Stimulated activated CD8-positive, alpha-beta memory T cell treated with anti-CD3 and anti-CD28 coated beads, Interleukin-15, amount 100 ng/mL, for 24 hours (primary cell): Measurements from ENCODE around the gene NEDD4L.
"Not testable (repeated sequence)": the region's sequence is repeated elsewhere in the genome, so short reads cannot be mapped to it uniquely, and the experiment has no call there.

Experiments
- DNase-seq: peaks from one replicate; pipeline ENCODE4 v3.0.0-alpha.2; 2020; ENCODE audit warnings: low read depth

The NEDD4L gene

DNA sequence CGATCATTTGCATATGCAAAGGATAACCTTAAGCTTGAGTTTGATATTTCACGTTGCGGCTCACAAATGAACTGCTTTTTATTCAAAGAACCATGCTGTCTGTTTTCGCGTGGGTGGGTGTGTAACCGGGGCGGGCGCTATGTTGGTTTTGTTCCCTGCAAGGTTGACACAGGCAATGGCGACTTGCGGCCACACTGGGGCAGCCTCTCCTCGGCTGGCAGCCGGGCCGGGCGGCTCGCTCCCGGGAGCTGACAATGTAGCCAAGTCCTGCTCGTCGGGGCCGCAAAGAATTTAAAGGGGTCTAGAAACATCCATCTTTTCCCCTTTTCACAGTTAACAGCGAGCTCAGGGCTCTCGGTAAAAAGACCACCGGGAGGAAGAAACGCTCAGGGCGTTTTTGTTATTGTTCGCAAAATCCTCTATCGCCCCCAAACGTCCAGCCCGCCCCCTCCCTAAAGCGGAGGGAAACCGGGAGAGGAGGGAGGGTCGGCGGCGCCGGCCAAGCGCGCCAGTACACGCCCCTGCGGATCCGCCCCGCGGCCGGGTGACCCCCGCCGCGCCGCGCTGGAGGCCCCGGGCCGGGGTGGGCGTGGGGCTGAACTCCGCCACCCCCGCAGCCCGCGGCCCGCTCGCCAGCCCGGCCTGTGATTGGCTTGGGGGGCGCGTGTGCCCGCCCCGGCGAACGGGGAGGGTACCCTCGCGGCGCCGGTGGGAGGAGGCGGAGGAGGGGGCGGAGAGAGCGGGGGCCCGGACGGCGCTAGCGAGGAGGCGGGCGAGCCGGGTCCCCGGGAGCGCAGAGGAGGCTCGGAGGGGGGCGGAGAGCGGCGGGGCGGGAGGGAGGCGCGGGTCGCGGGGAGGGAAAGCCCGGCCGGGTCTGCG lies at the start of gene NEDD4L:
NEDD4L (plus strand) TSS at position 736 of the 879 bp plus-strand sequence. CDS start 435 bp downstream, outside the sequence.
- peak; percentile 43 for DNase-seq

DNA sequence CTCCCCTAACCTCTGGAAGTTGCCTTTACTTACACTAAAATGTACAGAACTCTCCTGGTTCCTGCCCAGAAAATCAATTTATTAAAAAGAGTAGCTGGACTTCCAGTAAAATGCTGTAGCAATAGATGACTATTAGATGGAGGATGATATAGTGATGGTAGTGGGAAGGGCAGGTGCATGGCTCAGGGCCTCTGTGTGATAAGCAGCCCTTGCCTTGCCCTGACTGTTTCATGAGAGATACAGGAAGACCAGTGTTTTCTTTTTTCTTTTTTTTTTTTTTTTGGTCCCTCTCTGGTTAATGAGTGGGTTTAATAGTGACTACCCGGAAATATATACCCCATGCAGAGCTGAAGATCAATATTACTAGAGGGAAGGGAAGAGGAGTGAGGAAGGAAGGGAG lies 48.7 kb upstream of the NEDD4L start:
- no peak for DNase-seq

DNA sequence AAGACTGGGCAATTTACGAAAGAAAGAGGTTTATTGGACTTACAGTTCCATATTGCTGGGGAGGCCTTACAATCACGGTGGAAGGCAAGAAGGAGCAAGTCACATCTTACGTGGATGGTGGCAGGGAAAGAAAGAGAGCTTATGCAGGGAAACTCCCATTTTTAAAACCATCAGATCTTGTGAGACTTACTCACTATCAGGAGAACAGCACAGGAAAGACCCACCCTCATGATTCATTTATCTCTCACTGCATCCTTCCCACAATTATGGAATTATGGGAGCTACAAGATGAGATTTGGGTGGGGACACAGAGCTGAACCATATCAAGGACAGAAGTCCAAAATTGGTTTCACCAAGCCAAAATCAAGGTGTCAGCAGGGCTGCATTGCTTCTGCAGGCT lies 47.1 kb upstream of the NEDD4L start:
- not testable (repeated sequence) for DNase-seq

DNA sequence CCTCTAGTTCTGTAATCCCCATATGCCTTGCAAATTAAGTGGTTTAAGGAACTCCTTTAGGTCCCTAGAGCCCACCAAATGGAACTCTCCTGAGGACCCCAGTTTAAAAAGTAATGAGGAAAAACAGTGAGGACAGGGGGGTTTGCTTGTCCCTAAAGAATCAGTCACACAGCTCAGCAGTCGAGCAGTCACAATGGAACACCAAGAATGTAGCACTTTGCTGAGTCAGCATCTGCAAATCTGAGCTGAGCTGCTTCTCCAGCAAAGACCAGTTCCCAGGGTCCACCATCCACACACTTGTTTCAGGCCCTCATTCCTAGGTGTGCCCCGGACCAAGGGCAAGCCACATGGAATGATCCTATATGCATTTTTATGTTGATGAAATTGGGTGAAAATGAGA lies 46.2 kb upstream of the NEDD4L start:
- DNase-seq, result no peak

DNA sequence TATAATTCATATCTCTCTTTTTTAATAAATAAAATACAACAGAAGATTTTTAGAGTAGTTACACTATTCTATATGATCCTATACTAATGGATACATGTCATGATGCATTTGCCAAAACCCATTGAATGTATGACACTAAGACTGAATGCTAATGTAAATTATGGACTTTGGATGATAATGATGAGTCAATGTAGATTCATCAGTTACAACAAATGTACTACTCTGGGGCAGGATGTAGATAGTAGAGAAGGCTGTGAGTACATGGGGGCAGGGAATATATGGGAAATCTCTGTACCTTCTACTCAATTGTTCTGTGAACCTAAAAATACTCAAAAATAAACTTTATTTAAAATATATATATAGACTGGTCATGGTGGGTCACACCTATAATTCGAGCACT lies 45.6 kb upstream of the NEDD4L start:
- no peak for DNase-seq

DNA sequence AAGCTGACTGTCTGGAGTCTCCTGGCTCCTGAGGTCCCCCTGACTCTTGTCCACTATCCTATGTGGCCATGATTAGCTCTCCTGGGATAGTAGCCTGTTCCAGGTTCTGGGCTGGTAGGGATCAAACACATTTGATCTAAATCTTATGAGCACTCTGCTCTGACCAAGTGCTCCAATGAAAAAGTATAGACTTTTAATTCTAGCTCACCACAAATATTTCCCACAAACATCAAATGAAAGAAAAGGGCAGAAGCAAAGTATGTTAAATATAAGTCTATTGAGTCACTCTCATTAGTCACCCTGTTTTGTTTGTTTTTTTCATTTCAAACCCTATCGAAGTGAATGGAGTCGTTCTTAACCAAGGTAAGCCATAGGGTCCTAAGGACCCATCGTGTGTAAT lies 39.7 kb upstream of the NEDD4L start:
- no peak for DNase-seq

DNA sequence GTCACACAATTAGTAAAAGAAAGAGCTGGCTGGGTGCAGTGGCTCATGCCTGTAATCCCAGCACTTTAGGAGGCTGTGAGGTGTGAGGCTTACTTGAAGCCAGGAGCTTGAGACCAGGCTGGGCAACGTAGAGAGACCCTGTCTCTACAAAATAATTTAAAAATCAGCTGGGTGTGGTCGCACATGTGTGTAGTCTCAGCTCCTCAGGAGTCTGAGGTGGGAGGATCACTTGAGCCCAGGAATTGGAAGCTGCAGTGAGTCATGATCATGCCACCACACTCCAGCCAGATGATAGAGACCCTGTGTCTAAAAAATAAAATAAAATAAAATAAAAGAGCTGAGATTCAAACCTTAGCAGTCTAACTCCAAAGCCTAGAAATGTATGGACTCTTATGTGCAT lies 39.0 kb upstream of the NEDD4L start:
- DNase-seq, result no peak

DNA sequence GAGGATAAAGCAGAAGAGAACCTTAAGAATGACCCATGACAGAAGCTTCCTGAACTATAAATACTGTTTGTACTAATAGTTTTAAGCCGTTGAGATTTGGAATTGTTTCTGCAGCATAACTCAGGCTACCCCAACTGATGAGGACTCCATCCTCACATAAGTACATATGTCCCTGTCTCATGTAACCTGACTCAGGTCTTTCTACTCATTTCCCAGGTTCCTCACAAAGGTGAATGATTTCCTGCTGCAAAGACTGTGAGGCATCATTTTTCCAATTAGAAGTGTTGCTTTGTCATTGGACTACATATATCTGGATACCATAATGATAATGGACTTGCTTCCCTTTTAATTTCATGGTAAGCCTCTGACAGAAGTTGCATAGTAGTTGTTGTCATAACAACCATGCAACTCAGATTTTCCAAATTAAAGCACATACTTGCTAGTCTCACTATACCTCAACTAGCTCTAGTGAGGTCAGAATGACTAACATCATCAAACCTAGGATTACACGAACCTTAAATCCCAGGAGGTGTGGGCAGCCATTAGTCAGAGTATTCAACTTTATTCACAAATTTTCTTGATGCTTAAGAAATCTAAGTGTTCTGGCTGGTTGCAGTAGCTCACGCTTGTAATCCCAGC lies 38.0 kb upstream of the NEDD4L start:
- DNase-seq, result no peak

DNA sequence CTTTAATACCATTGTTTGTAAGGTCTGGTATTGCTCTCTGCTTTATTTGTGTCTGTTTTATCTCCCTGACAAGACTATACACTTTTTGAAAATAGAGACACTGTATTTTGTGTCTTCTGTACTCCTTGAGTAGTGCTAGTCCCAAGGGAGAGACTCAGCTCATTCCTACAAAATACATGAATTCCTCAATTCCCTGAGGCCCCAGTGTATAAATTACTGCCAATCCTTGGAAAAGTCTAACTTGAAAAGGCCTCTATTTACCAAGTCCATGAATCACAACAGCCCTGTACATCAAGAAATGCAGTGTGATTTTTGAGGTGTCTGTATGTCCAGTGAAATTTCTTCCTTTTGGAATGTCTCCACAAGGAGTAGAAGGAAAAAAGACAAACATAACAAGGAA lies 34.9 kb upstream of the NEDD4L start:
- no peak for DNase-seq

DNA sequence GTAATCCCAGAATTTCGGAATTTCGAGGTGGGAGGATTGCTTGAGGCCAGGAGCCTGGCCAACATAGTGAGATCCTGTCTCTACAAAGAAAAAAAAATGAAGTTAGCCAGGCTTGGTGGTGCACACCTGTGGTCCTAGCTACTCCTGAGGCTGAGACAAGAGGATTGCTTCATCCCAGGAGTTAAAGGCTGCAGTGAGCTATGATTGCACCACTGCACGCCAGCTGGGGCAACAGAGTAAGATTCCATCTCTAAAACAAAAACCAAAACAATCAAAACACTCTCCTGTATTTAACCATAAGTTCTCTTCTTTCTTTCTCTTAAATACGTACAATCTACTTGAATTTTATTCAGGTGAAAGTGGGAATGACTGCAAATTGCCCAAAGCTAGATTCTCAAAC lies 33.8 kb upstream of the NEDD4L start:
- no peak for DNase-seq

DNA sequence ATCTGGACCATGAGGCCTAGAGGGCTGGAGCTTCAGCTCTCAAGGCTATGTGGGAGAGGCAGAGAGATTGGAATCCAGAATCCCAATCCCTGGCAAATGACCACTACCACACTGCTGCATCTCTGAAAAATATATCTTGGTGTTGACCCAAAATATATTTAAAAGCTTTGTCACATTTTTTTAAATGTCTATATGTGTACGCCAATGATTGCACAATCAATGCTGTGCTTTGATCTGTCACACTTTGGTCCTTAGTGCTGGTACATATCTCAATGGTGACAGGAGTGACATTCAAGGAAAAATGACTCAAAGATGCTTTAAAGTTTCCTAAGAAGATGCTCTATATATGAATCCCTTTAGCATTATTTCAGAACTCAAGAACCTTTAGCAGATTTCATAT lies 31.7 kb upstream of the NEDD4L start:
- no peak for DNase-seq

DNA sequence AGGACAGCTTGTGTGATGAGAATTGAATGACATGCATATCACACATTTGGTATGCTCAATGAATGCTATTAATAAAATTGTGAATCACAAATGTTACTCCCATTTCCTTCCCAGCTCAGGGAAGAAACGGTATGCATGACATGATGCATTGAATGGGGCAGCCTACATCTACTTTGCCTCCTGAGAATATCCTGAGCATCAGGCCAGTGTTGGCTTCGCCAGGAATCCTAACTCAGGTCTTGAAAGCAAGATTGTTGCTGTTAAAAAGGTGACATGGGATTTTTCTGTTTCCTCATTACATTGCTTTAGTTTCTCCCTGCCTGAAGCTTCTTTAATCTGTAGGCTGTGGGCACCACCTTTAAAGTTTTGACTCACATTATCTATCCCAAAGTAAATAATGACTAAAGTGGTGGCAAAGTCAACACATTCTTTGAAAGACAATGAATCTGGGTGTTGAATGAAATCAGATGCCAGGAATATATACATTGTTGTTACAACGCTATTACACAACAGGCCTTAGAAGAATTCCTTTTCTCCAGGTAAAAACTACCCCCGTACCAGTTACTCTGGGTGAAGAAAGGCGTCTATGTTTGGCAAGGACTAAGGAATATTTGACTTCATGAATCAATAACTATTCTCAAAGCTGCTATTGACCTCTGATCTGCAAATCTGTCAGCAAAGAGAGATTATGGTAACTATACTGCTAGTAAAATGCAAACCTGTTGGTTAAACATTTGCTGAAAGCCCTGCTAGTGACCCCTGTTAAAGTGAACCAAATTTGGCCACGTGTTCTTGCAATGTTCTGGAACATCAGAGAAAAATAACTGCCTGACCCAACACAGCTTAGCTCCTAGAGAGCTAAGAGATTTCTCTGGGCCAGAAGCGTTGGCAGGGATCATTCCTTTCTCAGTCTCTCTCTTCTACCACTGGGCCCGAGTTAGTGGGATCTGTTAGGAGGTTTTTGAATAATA lies 30.5 kb upstream of the NEDD4L start:
- no peak for DNase-seq

DNA sequence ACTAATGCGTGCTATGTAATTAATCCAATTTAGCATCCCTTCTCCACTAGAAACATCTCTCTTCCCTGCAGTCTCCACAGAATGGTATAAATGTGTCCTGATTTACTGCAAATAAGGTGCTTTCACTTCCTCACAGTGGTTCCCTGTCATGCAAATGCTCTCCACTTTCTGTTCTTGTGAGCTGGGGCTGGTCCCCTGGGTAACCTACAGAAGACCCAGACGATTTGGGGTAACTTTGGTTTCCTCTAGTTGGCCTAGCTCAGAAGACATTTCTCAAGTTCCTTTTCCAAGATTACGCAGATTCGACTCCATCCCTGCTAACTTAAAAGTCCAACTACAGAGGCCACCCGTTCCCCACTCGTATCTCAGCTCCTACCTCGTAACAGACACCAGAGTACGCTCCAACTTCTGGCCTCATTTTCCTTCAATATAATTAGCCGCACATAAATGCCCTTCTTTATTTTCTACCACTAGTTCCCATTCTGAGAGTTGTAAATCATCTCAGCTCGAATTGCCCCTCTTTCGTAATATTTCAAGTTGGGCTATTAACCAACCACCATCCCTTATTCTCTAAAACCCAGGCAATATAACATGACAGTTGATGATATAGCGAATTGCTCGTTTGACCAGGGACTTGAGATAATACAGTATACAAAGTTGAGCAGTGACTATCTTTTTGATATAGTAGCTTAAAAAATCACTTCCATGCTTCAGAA lies 28.8 kb upstream of the NEDD4L start:
- DNase-seq, result no peak

DNA sequence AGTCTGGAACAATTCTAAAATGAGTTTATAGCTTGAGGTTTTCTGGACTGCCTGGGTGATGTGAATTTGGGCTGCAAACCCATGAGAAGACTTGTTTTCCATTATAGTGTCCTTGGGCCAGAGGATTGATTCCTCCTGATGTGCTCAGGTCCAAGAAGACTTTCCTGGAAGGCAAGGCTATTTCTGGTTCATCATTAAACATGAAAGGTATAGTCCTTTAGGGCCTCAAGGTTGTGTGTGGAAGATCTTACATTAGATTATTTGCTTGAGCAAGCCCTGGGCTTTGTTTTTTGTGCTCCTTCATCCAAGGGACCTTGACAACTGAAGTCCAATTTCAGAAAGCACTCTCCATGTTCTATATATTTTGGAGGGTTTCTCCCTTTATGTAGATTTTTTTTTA lies 26.8 kb upstream of the NEDD4L start:
- DNase-seq, result no peak

DNA sequence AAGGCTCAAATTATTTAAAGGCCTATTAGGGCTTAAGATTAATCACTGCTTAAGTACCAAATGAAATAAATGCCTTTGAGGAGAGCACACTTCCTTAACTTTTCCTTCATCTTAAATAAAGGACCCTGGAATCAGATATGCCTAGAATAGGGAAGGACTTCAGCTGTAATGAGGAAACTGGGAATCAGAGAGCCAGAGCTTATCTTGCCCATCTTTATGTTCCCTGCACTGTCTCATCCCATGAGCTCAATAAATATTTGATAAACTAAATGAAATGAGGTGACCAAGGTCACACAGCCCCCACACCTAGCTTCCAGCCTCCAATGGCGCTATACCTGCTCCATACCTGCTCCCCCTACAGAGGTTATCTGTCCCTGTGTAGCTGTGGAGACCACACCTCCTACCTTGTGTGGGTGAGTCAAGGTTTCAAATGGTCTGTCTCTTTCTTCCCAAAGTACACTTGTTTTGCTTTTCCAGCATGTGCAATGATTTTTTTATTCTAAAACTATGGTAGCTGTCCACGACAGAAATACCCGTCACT lies 23.4 kb upstream of the NEDD4L start:
- DNase-seq, result no peak

DNA sequence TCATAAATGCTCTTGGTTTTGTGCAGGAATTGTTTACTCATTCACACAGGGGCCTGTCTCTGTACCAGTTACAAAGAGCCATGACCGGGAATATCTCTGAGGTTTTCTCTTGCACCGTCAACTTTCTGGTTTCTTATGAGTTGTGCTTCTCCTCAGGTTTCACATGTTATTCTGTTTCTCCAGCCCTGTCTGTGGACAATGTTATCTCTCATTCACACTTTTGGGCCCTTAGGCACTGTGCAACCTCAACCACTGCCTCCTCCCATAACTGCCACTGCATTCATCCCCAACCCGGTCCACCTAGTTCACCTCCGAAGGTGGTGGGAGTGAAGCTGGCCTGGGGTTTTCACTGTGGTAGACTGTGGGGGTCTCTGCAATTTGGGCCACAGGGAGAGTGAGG lies 22.5 kb upstream of the NEDD4L start:
- no peak for DNase-seq

DNA sequence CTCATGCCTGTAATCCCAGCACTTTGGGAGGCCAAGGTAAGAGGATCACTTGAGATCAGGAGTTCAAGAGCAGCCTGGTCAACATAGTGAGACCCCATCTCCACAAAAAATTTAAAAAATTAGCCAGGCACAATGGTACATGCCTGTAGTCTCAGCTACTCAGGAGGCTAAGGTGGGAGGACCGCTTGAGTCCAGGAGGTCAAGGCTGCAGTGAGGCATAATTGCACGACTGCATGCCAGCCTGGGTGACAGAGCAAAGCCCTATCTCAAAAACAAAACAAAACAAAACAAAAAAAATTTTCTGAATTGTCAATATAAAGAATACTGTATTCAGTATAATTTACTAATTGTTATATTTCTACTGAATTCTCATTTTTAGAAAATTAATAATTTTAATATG lies 20.9 kb upstream of the NEDD4L start:
- DNase-seq, result no peak

DNA sequence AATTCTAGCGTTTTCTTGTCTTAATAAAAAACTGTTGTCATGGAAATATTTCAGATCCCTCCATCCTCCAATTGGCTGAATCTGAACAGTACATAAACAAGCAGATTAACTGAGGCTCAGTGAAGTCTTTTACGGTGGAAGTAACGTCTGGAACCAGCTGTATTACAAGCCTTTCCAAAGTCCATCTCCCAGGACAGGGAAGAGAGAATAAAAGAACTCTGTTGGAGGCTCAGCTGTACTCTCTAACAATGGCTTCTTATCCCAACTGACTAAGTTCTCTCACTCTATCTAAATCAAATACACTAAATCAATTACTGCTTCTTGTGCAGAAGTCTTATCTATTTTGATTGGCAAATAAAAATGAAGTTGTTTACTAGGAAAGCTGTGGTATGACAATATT lies 19.9 kb upstream of the NEDD4L start:
- DNase-seq, result no peak

DNA sequence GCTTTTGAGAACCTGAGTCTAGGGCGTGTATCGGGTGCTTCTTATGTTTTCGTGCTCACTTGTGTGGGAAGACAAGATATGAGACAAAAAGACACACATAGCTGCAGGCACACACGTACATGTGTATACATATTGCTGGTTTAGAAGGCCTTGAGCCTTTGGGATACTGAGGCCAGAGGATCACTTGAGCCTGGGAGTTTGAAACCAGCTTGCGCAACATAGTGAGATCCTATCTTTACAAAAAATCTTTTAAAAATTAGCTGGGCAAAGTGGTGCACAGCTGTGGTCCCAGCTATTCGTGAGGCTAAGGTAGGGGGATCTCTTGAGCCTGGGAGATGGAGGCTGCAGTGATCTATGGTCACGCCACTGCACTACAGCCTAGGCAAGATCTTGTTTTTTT lies 18.8 kb upstream of the NEDD4L start:
- no peak for DNase-seq

DNA sequence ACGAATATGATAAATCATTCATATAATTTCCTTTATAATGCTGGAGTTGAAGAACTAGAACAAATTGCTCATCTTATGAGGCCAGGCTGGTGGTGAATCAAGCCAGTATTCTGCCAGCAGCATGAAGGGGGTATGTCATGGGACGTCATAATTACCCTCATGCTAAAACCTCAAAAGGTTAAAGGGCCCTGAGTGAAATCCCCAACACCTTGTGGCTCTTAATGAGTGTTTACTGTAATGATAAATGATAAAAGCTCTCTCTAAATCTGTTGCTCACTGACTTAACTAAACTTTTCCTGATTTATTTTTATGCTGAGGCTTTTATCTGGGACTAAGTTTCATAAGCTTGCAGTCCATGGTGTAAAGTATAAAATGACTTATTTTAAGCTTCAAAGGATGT lies 18.3 kb upstream of the NEDD4L start:
- DNase-seq, result no peak

DNA sequence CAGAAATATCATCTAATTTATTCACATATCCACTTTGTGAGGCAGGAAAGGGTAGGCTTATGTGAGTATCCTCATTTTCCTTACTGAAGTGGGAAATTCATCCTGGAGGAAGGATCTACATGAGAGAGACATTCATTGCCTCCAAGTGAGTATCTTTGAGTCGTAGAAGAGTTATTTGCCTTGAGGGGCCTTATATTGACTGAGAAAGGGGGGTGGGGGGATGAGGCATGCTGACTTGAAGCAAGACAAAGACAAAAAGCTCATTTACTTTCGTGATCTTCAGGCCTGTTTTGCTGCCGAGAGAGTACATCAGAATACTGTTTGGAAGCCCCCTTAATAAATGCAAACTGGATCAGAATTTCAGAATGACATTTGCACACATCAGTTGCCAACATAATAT lies 17.6 kb upstream of the NEDD4L start:
- DNase-seq, result no peak

DNA sequence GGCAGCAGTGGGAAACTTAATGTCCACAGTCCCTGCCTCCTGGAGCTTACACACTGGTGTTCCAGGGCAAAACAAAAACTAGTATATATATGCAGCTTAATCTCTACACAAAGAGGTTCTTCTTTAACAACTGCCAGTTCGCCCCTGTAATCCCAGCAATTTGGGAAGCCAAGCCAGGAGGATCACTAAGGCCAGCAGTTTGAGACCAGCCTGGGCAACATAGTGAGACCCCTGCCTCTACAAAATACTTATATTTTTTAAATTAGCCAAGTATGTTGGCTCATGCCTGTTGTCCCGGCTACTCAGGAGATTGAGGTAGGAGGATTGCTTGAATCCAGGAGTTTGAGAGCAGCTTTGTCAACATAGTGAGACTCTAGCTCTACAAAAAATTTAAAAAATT lies 17.2 kb upstream of the NEDD4L start:
- DNase-seq, result no peak
